ENCODE measurements around the gene TPCN2.

DNA sequence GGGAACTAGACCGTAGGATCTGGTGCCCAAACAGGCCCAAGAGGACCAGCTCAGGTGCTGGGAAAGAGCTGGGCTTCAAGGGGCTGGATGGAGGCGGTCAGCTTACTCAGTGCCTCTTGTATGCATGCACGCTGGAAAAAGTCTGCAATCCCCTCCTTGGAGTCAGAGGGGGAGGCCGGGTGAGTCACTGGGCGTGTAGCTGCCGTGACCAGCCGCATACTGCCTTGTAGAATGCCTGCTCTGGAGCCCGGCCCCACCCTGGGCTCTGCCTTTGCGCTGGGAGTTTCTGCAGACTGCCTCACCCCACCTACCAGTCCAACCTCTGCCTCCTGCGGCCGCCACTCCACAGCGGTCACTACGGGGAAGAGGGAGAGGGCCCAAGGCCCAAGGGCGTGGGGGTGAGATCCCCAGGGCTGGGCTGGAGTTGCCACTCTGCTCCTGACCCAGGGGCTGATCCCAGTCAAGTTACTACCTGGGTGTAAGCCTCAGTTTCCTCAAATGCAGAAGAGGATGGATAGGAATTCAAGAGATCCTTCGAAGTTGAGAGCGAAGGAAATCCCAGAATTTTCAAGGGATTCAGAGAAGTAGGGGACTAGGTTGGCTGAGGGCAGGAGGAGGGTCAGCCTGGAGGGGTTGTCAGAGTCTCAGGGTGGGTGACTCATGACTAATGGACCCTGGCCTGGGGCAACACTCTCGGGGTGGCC is 39.8 kb upstream of the TPCN2 start:
- TF ChIP-seq CTCF (IDR thresholded peaks at IDR 0.05) (no peak), POLR2A (IDR thresholded peaks at IDR 0.05) (no peak)

Data from upper lobe of left lung (tissue), 4 donors.